ENCODE results near the gene BPTF. TPM values are rescaled to one million over a fixed set of nuclear protein-coding genes. Genes with fewer than 3 reads are reported as not detected.

BPTF gene
- total RNA-seq (2022; extraction: Qiagen RNA extraction; ENCODE audit: low read depth) = 32.7 to 39.9 TPM (median 37.0 TPM) in 5 replicates

DNA sequence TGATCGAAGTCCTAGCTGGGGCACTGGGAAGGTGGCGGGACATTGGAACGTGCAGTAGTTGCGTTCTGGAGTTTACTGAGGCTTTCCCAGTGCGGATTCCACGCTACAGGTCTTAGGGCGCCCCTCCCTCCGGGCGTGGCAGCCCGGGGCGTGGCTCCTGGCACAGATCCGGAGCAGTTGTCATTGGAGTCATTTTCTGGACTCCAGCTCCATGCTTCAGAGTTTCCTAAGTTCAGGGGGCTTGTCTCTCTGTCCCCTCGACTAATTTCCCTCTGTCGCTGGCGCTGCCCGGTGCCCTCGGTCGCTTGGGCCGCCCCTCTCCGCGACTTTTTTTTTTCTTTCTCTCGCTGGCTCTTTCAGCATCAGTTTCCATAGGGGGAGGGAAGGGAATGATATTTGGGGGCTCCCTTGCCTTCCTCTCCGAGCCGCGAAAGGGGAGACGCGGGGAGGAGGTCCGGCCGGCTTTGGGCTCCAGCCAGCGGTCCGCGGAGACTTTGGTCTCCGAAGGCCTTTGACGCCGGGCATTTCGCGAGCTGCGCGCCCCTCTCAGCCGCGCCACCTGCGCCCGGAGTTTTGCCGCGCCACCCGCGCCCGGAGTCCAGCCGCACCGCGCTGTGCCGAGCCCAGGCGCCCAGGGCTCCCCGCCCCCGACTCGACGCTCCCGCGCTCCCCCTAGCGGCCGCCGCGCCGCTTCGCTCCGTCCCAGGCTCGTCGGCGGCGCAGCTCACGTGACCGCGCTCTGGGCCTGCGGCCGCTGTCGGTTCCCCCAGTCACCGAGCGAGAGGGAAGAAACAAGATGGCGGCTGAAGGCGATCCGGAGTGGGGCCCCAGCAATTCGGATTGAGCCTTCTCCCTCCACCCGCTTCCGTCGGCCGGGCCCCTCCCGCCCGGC lies at the start of gene BPTF:
Gene BPTF (plus strand): TSS at position 769 of the 892 bp plus-strand sequence. CDS start 222 bp downstream, outside the sequence.

DNA sequence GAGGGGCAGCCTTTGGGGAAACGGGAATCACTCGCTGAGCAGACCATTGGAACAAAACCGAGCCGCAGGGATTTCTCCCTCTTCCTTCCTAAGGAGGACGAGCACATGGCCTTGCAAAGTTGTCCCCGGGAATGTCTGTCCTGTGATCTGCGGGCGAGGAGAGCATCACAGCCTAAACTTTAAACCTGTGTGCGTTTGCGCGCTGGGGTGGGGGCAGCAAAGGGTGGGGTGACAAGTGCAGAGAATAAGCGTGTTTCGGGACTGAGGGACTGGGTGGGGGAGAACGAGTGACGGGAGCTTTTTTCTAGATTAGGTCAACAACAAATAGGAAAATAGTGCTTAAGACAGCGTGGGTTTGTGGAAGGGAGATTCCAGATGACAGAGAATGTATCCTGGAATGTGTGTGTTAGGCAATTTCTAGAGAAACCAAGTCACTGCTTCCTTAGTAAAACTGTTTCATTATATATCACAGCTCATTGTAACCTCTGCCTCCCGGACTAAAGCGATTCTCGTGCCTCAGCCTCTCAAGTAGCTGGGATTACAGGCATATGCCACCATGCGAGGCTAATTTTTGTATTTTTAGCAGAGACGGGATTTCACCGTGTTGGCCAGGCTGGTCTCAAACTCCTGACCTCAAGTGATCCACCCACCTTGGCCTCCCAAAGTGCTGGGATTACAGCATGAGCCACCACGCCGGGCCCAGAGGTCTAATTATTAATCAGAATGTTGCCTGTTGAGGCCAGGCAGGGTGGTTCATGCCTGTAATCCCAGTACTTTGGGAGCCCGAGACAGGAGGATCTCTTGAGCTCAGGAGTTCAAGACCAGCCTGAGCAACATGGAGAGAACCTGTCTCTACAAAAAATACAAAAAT lies 171.2 kb downstream of the BPTF start, which contains the start of gene C17orf58:
Gene C17orf58 (minus strand): TSS at position 169 of the 871 bp plus-strand sequence. CDS start 271 bp downstream, outside the sequence.

Other genes starting within 250 kb of the BPTF start
- gene NOL11, start 107.6 kb upstream of the BPTF start, total RNA-seq (2022; extraction: Qiagen RNA extraction; ENCODE audit: low read depth) = 71.8 to 84.9 TPM (median 80.5 TPM) in 5 replicates
- gene C17orf58, start 171.0 kb downstream of the BPTF start, total RNA-seq (2022; extraction: Qiagen RNA extraction; ENCODE audit: low read depth) = 16.5 to 21.1 TPM (median 20.7 TPM) in 5 replicates
- 445 to 497 TPM (median 462 TPM) in 5 replicates for gene KPNA2, start 210.2 kb downstream of the BPTF start, total RNA-seq (2022; extraction: Qiagen RNA extraction; ENCODE audit: low read depth)